Measurements from ENCODE around the gene KLRG1.

KLRG1 gene

DNA sequence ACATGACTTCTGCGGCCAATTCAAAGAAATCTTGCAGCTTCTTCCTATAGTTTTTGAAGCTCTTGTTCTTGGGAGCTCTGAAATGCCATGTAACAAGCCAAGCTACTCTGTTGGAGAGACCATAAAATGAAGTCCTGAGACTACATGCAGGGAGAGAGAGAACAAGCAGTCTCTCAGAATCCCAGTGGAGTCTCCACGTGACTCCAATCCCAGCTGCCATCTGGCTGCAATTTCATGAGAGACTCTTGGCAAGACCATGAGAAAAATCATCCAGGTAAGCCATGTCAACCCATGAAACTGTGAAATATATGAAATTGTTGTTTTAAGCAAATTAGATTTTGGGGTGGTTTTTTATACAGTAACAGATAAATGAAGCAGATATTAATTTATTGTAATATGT is 54.4 kb downstream of the KLRG1 start:
- DNase-seq = no peak

DNA sequence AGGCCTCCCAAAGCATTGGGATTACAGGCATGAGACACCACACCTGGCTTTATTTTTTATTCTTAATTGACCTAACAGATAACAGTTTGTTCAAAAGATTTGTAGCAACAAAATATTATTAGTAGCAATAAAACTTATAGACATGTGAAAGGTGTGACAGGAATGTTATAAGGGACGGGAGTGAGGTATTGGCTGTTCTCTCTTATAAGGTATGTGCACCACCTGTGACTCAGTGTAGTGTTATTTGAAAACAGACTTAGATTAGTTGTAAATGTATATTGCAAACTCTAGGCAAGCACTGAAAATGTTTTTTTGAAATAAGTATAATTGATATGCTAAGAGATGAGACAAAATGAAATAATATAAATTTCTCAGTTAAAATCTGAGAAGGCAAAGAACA is 57.8 kb downstream of the KLRG1 start:
- DNase-seq = no peak

- DNase-seq = no peak
Observed at GRCh38 chr12:9048930-9049329, 59.6 kb downstream of the KLRG1 start.

DNA sequence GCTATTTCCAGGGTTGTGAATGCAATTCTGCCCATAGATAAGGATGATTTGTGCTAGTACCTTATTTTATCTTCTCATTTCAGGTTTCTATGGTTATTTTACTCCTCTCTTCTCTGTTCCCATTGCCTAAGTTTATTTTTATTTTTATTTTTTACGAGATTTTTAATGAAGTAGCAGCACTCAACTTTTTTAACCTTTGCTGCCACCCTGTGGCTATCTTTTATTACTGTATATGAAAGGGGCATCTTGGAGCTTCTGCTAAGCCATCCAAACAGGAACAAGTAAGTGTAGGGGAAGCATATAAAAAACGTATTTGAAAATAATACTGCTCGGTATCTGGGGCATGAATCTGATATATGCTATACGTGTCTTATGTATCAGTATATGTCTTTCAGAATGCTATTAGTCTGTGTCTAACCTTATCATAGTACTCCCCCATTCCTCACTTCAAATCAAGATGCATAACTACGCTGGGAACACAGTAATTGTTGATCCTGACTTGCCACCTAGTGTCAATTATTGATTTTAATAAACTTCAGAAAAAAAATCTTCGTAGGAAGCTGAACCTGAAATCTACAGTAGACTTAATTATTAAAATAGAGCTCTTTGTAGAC is 60.3 kb downstream of the KLRG1 start:
- no peak for DNase-seq

- DNase-seq = no peak
Observed at GRCh38 chr12:9050521-9051157, 61.3 kb downstream of the KLRG1 start.

DNA sequence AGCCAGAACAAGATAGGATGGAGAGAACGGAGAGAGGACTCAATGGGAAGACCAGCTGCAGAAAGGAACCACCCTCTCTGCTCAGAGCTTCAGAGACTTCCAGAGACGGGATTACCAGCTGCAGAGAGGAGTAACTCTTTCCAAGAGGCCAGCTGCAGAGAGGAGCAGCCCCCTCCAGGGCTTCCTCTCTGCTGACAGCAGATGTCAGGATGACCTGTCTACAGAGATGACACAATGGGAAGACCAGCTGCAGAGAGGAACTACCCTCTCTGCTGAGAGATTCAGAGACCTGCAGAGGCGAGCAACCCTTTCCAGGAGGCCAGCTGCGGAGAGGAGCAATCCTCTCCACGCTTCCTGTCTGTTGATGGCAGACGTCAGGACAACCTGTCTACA is 61.8 kb downstream of the KLRG1 start:
- DNase-seq = no peak

GRCh38 chr12:9052610-9053009 is 63.3 kb downstream of the KLRG1 start:
- no peak for DNase-seq
